Activated T-cell treated with anti-CD3 and anti-CD28 coated beads, Interleukin-2, amount 50 U/mL, for 48 hours (primary cell): ENCODE measurements around the gene ABHD12B.
"Not testable (repeated sequence)": the region's sequence is repeated elsewhere in the genome, so short reads cannot be mapped to it uniquely, and the experiment has no call there.

Source experiments
- DNase-seq, 2 experiments: peaks; one replicate each; pipeline ENCODE4 v3.0.0-alpha.2; 2020

Gene ABHD12B

GRCh38 chr14:50897005-50897404 is 25.2 kb downstream of the ABHD12B start:
- not testable (repeated sequence) for DNase-seq

GRCh38 chr14:50897658-50898175 is 25.9 kb downstream of the ABHD12B start:
- no peak for DNase-seq

GRCh38 chr14:50901361-50901760 is 29.5 kb downstream of the ABHD12B start:
- no peak for DNase-seq

GRCh38 chr14:50904719-50905118 is 32.9 kb downstream of the ABHD12B start:
- no peak for DNase-seq

GRCh38 chr14:50906326-50907065 is 34.6 kb downstream of the ABHD12B start:
- DNase-seq: no peak

GRCh38 chr14:50910495-50911420 is 38.9 kb downstream of the ABHD12B start:
- no peak for DNase-seq

GRCh38 chr14:50917449-50917848 is 45.6 kb downstream of the ABHD12B start:
- DNase-seq: no peak

GRCh38 chr14:50919524-50919923 is 47.7 kb downstream of the ABHD12B start:
- DNase-seq: not testable (repeated sequence)

GRCh38 chr14:50920482-50921230 is 48.8 kb downstream of the ABHD12B start:
- DNase-seq: no peak

GRCh38 chr14:50922803-50923202 is 51.0 kb downstream of the ABHD12B start:
- DNase-seq: no peak

GRCh38 chr14:50924236-50924635 is 52.4 kb downstream of the ABHD12B start:
- DNase-seq: no peak

GRCh38 chr14:50924843-50925242 is 53.0 kb downstream of the ABHD12B start:
- no peak for DNase-seq

- DNase-seq: no peak
Measured at GRCh38 chr14:50926851-50927386, 55.1 kb downstream of the ABHD12B start.

- DNase-seq: no peak
Measured at GRCh38 chr14:50928002-50928635, 56.3 kb downstream of the ABHD12B start.

- DNase-seq: no peak
Measured at GRCh38 chr14:50929506-50929905, 57.7 kb downstream of the ABHD12B start.

GRCh38 chr14:50931559-50931958 is 59.7 kb downstream of the ABHD12B start:
- DNase-seq: no peak

GRCh38 chr14:50932156-50932555 is 60.3 kb downstream of the ABHD12B start:
- no peak for DNase-seq

GRCh38 chr14:50932592-50933495 is 61.0 kb downstream of the ABHD12B start:
- DNase-seq: no peak

- DNase-seq: no peak
Measured at GRCh38 chr14:50935126-50936015, 63.5 kb downstream of the ABHD12B start.

GRCh38 chr14:50936016-50936340 is 64.1 kb downstream of the ABHD12B start:
- DNase-seq: no peak
